ENCODE data around the gene USP17L20. TPM values are rescaled to one million over a fixed set of nuclear protein-coding genes. Genes with fewer than 3 reads are reported as not detected.
"Not testable (repeated sequence)": the region's sequence is repeated elsewhere in the genome, so short reads cannot be mapped to it uniquely, and the experiment has no call there.

USP17L20 gene
- total RNA-seq, 2 experiments from 2014 or later = not detected

- BruUV-seq (replicated peaks); POLR2A ChIA-PET; DNase-seq (ENCODE audit: low spot score); H3K9me2 ChIP-seq (ENCODE audit: insufficient read depth, low read length); CTCF ChIA-PET (ENCODE audit: unreplicated experiment); H3K4me3 ChIP-seq (ENCODE audit: low read depth, low read length, poor library complexity, severe bottlenecking); H3K9me3 ChIP-seq (ENCODE audit: low read length); H3K4me2 ChIP-seq (ENCODE audit: low read length); H4K20me1 ChIP-seq (ENCODE audit: insufficient read depth, low read length); H3K36me3 ChIP-seq (ENCODE audit: insufficient read depth, low read length); H3K4me1 ChIP-seq (ENCODE audit: insufficient read depth, low read length, poor library complexity, severe bottlenecking); H3K27ac ChIP-seq (ENCODE audit: low read depth, low read length, poor library complexity, severe bottlenecking); H2AFZ ChIP-seq (ENCODE audit: low read length); intact Hi-C loops (cut with micrococcal nuclease; ENCODE audit: unreplicated experiment); H3K79me2 ChIP-seq (ENCODE audit: insufficient read depth, low read depth, low read length): not testable (repeated sequence)
Measured at GRCh38 chr4:9262572-9262971, 4.6 kb downstream of the USP17L20 start, which contains the start of gene USP17L21. USP17L21 (plus strand) TSS chr4:9262872; CDS start chr4:9262872, 0 bp downstream.

DNA sequence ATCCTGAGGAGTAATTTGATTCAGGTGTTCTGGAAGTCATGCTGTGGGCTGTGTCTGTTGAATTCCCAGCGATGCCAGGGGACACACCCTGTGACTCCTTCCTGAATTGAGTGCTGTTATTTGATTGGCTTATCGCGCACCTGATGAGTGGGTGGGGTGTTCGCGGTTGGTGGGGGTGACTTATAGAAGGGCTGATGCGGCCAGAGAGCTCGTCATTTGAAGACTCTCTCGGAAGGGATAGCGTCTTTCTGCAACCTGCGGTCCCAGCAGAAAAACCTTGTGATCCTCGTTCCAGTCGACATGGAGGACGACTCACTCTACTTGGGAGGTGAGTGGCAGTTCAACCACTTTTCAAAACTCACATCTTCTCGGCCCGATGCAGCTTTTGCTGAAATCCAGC is 9.4 kb downstream of the USP17L20 start, which contains the start of gene USP17L22:
Gene USP17L22 (plus strand): TSS at position 301 of the 400 bp plus-strand sequence. CDS start 0 bp downstream, at position 301.
- DNase-seq (ENCODE audit: low spot score); POLR2A ChIA-PET; H3K4me1 ChIP-seq (ENCODE audit: insufficient read depth, low read length, poor library complexity, severe bottlenecking); CTCF ChIA-PET (ENCODE audit: unreplicated experiment); BruUV-seq (replicated peaks); H3K4me2 ChIP-seq (ENCODE audit: low read length); H3K4me3 ChIP-seq (ENCODE audit: low read depth, low read length, poor library complexity, severe bottlenecking); H3K27ac ChIP-seq (ENCODE audit: low read depth, low read length, poor library complexity, severe bottlenecking); H3K36me3 ChIP-seq (ENCODE audit: insufficient read depth, low read length); H3K9me2 ChIP-seq (ENCODE audit: insufficient read depth, low read length); H3K9me3 ChIP-seq (ENCODE audit: low read length); H2AFZ ChIP-seq (ENCODE audit: low read length); H4K20me1 ChIP-seq (ENCODE audit: insufficient read depth, low read length); H3K79me2 ChIP-seq (ENCODE audit: insufficient read depth, low read depth, low read length); intact Hi-C loops (cut with micrococcal nuclease; ENCODE audit: unreplicated experiment): not testable (repeated sequence)

DNA sequence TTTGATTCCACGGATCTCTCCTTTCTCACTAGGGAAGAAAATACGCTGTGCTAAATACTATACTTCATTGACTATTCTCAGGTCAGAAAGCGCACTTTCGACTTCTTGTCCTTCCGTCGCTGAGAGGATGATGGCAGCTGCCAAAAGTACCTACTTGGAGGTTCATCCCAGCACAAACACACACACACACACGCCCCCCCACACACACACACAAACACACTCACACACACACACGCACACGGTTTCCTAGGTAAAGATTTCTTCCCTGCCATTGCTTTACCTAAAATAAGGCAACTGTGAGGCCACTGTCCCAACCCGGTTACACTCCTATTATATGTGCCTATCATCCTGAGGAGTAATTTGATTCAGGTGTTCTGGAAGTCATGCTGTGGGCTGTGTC is 13.8 kb downstream of the USP17L20 start:
- H3K79me2 ChIP-seq (ENCODE audit: insufficient read depth, low read depth, low read length); intact Hi-C loops (cut with micrococcal nuclease; ENCODE audit: unreplicated experiment); H3K9me3 ChIP-seq (ENCODE audit: low read length); CTCF ChIA-PET (ENCODE audit: unreplicated experiment); BruUV-seq (replicated peaks); H4K20me1 ChIP-seq (ENCODE audit: insufficient read depth, low read length); H3K9me2 ChIP-seq (ENCODE audit: insufficient read depth, low read length); H3K36me3 ChIP-seq (ENCODE audit: insufficient read depth, low read length); H3K4me3 ChIP-seq (ENCODE audit: low read depth, low read length, poor library complexity, severe bottlenecking); H3K4me2 ChIP-seq (ENCODE audit: low read length); DNase-seq (ENCODE audit: low spot score); POLR2A ChIA-PET; H3K4me1 ChIP-seq (ENCODE audit: insufficient read depth, low read length, poor library complexity, severe bottlenecking); H2AFZ ChIP-seq (ENCODE audit: low read length); H3K27ac ChIP-seq (ENCODE audit: low read depth, low read length, poor library complexity, severe bottlenecking): not testable (repeated sequence)

Other genes with a start within 250 kb of the USP17L20 start
- gene FAM90A26, start 87.7 kb upstream of the USP17L20 start, total RNA-seq (2014; rRNA removed; shearing (Covaris generic)) = not detected in 2 replicates
- not detected in 2 replicates for gene FAM90A26, start 87.7 kb upstream of the USP17L20 start, total RNA-seq (2022)
- not detected in 2 replicates for gene USP17L10, start 47.5 kb upstream of the USP17L20 start, total RNA-seq (2014; rRNA removed; shearing (Covaris generic))
- gene USP17L10, start 47.5 kb upstream of the USP17L20 start, total RNA-seq (2022) = not detected in 2 replicates
- not detected in 2 replicates for gene USP17L11, start 42.7 kb upstream of the USP17L20 start, total RNA-seq (2014; rRNA removed; shearing (Covaris generic))
- gene USP17L11, start 42.7 kb upstream of the USP17L20 start, total RNA-seq (2022) = not detected in 2 replicates
- not detected in 2 replicates for gene USP17L12, start 38.0 kb upstream of the USP17L20 start, total RNA-seq (2014; rRNA removed; shearing (Covaris generic))
- not detected in 2 replicates for gene USP17L12, start 38.0 kb upstream of the USP17L20 start, total RNA-seq (2022)
- gene USP17L13, start 33.2 kb upstream of the USP17L20 start, total RNA-seq (2014; rRNA removed; shearing (Covaris generic)) = not detected in 2 replicates
- not detected in 2 replicates for gene USP17L13, start 33.2 kb upstream of the USP17L20 start, total RNA-seq (2022)
- not detected in 2 replicates for gene USP17L15, start 23.7 kb upstream of the USP17L20 start, total RNA-seq (2014; rRNA removed; shearing (Covaris generic))
- not detected in 2 replicates for gene USP17L15, start 23.7 kb upstream of the USP17L20 start, total RNA-seq (2022)
- not detected in 2 replicates for gene USP17L17, start 14.2 kb upstream of the USP17L20 start, total RNA-seq (2014; rRNA removed; shearing (Covaris generic))
- not detected in 2 replicates for gene USP17L17, start 14.2 kb upstream of the USP17L20 start, total RNA-seq (2022)
- not detected in 2 replicates for gene USP17L18, start 9.5 kb upstream of the USP17L20 start, total RNA-seq (2014; rRNA removed; shearing (Covaris generic))
- gene USP17L18, start 9.5 kb upstream of the USP17L20 start, total RNA-seq (2022) = not detected in 2 replicates
- not detected in 2 replicates for gene USP17L19, start 4.7 kb upstream of the USP17L20 start, total RNA-seq (2014; rRNA removed; shearing (Covaris generic))
- not detected in 2 replicates for gene USP17L19, start 4.7 kb upstream of the USP17L20 start, total RNA-seq (2022)
- not detected in 2 replicates for gene USP17L21, start 4.7 kb downstream of the USP17L20 start, total RNA-seq (2014; rRNA removed; shearing (Covaris generic))
- not detected in 2 replicates for gene USP17L21, start 4.7 kb downstream of the USP17L20 start, total RNA-seq (2022)
- not detected in 2 replicates for gene USP17L22, start 9.5 kb downstream of the USP17L20 start, total RNA-seq (2014; rRNA removed; shearing (Covaris generic))
- gene USP17L22, start 9.5 kb downstream of the USP17L20 start, total RNA-seq (2022) = not detected in 2 replicates
- not detected in 2 replicates for gene USP17L24, start 67.0 kb downstream of the USP17L20 start, total RNA-seq (2014; rRNA removed; shearing (Covaris generic))
- gene USP17L24, start 67.0 kb downstream of the USP17L20 start, total RNA-seq (2022) = not detected in 2 replicates
- gene USP17L25, start 71.8 kb downstream of the USP17L20 start, total RNA-seq (2014; rRNA removed; shearing (Covaris generic)) = not detected in 2 replicates
- gene USP17L25, start 71.8 kb downstream of the USP17L20 start, total RNA-seq (2022) = not detected in 2 replicates
- gene USP17L26, start 76.5 kb downstream of the USP17L20 start, total RNA-seq (2014; rRNA removed; shearing (Covaris generic)) = not detected in 2 replicates
- gene USP17L26, start 76.5 kb downstream of the USP17L20 start, total RNA-seq (2022) = not detected in 2 replicates
- not detected in 2 replicates for gene USP17L5, start 81.3 kb downstream of the USP17L20 start, total RNA-seq (2014; rRNA removed; shearing (Covaris generic))
- gene USP17L5, start 81.3 kb downstream of the USP17L20 start, total RNA-seq (2022) = not detected in 2 replicates
- gene USP17L27, start 86.0 kb downstream of the USP17L20 start, total RNA-seq (2014; rRNA removed; shearing (Covaris generic)) = not detected in 2 replicates
- not detected in 2 replicates for gene USP17L27, start 86.0 kb downstream of the USP17L20 start, total RNA-seq (2022)
- gene USP17L28, start 90.8 kb downstream of the USP17L20 start, total RNA-seq (2014; rRNA removed; shearing (Covaris generic)) = not detected in 2 replicates
- gene USP17L28, start 90.8 kb downstream of the USP17L20 start, total RNA-seq (2022) = not detected in 2 replicates
- gene USP17L29, start 95.5 kb downstream of the USP17L20 start, total RNA-seq (2014; rRNA removed; shearing (Covaris generic)) = not detected in 2 replicates
- gene USP17L29, start 95.5 kb downstream of the USP17L20 start, total RNA-seq (2022) = not detected in 2 replicates
- not detected in 2 replicates for gene USP17L30, start 105.0 kb downstream of the USP17L20 start, total RNA-seq (2014; rRNA removed; shearing (Covaris generic))
- gene USP17L30, start 105.0 kb downstream of the USP17L20 start, total RNA-seq (2022) = not detected in 2 replicates
- not detected in 2 replicates for gene DEFB131A, start 186.3 kb downstream of the USP17L20 start, total RNA-seq (2014; rRNA removed; shearing (Covaris generic))
- gene DEFB131A, start 186.3 kb downstream of the USP17L20 start, total RNA-seq (2022) = not detected in 2 replicates

All from OCI-LY7 (cell line).